Measurements from ENCODE around the gene TNFRSF11A. TPM values are rescaled to one million over a fixed set of nuclear protein-coding genes. Genes with fewer than 3 reads are reported as not detected.

TNFRSF11A gene
- total RNA-seq, 5 donors from 2014 or later (not counting 1 experiment from before 2014, with no cell fraction given) = 0.41 to 4.6 (median 1.2) TPM

Other genes starting within 250 kb of the TNFRSF11A start
- gene PIGN, start 138.3 kb upstream of the TNFRSF11A start, total RNA-seq = 10 to 100 TPM; 19.5 to 24.0 (median 21.8) TPM
- 10 to 100 TPM; 46.5 to 68.1 (median 51.5) TPM for gene RELCH, start 138.1 kb upstream of the TNFRSF11A start, total RNA-seq
- 10 to 100 TPM; 46.1 to 88.0 (median 52.2) TPM for gene ZCCHC2, start 197.7 kb downstream of the TNFRSF11A start, total RNA-seq

Measured in T-cell (primary cell).